Panc1 (cell line): Measurements from ENCODE around the gene ALOXE3.

ENCODE experiments used
- CTCF ChIP-seq: fragments of 450-650 bp; IDR thresholded peaks from 2 replicates; pipeline ENCODE4 v1.5.1; 2017; ENCODE audit warnings: mild to moderate bottlenecking
- POLR2AphosphoS5 ChIP-seq: IDR thresholded peaks from 2 replicates; pipeline ENCODE4 v1.6.1; 2012; ENCODE audit warnings: mild to moderate bottlenecking, low read depth, low read length, moderate library complexity
- REST ChIP-seq, 2 experiments: IDR thresholded peaks; 2 replicates each; pipeline ENCODE4 v1.6.1; 2011 to 2012; ENCODE audit warnings: low read depth in 2 of 2, control low read depth in 1 of 2, low read length in 1 of 2, mild to moderate bottlenecking in 1 of 2, moderate library complexity in 1 of 2; ENCODE audit not compliant: insufficient read depth in 1 of 2
- SIN3A ChIP-seq: IDR thresholded peaks from 2 replicates; pipeline ENCODE4 v1.6.1; 2012; ENCODE audit warnings: low read depth, mild to moderate bottlenecking, low read length, moderate library complexity, borderline replicate concordance; ENCODE audit not compliant: insufficient read depth
- TCF7L2 ChIP-seq: IDR thresholded peaks from 2 replicates; pipeline ENCODE4 v1.6.1; 2011; ENCODE audit warnings: mild to moderate bottlenecking, low read depth, low read length, inconsistent platforms

GRCh38 chr17:8091033-8091687 is 27.2 kb downstream of the ALOXE3 start:
- no peak for TF ChIP-seq CTCF
- no peak for TF ChIP-seq POLR2AphosphoS5
- no peak for TF ChIP-seq SIN3A
- no peak for TF ChIP-seq REST (IDR thresholded peaks at IDR 0.05; ENCODE audit: insufficient read depth in 1 of 2, low read depth in 2 of 2, low read length in 1 of 2)
- no peak for TF ChIP-seq TCF7L2
